ENCODE measurements around the gene MDK.

Gene MDK

DNA sequence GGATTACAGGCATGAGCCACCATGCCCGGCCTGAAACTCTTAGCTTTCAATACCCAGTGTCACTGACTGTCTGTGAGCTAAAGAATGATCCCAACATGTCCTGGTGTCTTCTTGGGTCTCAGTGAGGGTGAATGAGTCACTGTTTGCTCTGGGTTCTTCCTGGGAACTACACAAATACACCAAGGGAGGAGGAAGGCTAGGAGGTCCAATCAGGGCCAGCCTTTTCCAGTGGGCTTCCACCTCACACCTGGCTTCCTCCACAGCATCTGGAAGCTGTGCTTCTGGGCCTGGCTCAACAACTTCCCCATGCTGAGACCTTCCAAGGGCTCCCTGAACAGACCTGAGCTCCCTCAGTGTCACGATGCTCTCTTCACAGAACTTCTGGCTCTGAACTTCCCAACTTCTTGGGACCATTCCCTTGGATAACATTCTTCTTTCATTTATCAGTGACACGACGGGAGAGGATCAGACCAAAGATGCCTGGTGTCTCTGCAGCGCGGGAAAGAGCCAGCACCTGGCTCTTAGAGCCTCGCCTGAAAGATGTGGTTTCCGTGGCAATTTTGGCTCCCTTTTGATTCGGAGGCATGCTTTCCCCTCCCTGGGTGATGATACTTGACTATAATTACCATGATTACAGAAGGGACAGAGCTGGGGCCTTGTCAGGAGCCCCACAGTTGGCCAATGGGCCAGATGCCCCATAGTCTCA is 32.4 kb downstream of the MDK start:
- Histone ChIP-seq H3F3A (ENCODE audit: low read depth) (no peaks in the 10 kb centered on the region), H3K4me3 (ENCODE audit: low read length, poor library complexity, severe bottlenecking) (no peak overlapping the region), H3K4me1 (ENCODE audit: insufficient read depth, low read length, poor library complexity, severe bottlenecking) (no peaks in the 10 kb centered on the region), H3K79me2 (ENCODE audit: insufficient read depth, low read length) (no peaks in the 10 kb centered on the region), H3K9ac (ENCODE audit: low read depth, low read length, poor library complexity, severe bottlenecking) (no peak overlapping the region), H3K9me3 (ENCODE audit: insufficient read depth, low read depth, low read length) (no peaks in the 10 kb centered on the region), H3K36me3 (ENCODE audit: insufficient read depth, low read length) (peaks cover 51% of the 10 kb centered on the region; the same call in 1 of the 2 replicates), H3K9me2 (replicated peaks; ENCODE audit: low read depth, low read length) (no peaks in the 10 kb centered on the region), H4K20me1 (ENCODE audit: insufficient read depth, low read length, poor library complexity, severe bottlenecking) (no peaks in the 10 kb centered on the region), H2AFZ (ENCODE audit: low read length) (no peak overlapping the region), H3K4me2 (ENCODE audit: low read depth, low read length, poor library complexity, severe bottlenecking) (no peak overlapping the region), H3K27me3 (ENCODE audit: insufficient read depth, low read length, poor library complexity, severe bottlenecking) (no peaks in the 10 kb centered on the region)
- TF ChIP-seq, protein P1, sequence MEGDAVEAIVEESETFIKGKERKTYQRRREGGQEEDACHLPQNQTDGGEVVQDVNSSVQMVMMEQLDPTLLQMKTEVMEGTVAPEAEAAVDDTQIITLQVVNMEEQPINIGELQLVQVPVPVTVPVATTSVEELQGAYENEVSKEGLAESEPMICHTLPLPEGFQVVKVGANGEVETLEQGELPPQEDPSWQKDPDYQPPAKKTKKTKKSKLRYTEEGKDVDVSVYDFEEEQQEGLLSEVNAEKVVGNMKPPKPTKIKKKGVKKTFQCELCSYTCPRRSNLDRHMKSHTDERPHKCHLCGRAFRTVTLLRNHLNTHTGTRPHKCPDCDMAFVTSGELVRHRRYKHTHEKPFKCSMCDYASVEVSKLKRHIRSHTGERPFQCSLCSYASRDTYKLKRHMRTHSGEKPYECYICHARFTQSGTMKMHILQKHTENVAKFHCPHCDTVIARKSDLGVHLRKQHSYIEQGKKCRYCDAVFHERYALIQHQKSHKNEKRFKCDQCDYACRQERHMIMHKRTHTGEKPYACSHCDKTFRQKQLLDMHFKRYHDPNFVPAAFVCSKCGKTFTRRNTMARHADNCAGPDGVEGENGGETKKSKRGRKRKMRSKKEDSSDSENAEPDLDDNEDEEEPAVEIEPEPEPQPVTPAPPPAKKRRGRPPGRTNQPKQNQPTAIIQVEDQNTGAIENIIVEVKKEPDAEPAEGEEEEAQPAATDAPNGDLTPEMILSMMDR (conservative IDR thresholded peaks at IDR 0.05; ENCODE audit: low read length) = no peak
- no peak for TF ChIP-seq EZH2phosphoT487 (IDR thresholded peaks at IDR 0.05; ENCODE audit: borderline replicate concordance)

DNA sequence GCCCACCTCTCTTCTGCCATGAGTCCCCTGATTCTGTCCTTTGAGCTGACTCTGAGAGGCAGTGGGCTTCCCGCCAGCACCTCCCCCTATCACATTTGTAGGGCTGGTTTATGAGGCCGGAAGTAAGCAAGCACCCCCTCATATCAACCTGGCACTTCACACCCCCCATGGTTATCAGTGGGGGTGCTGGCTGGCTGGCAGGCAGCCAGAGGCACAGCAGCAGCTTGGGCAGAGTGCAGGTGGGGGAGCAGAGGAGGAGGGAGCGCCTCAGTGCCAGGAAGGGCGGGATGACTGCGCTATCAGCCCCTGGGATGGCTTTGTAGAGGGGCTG is 33.0 kb downstream of the MDK start:
- Histone ChIP-seq H3K36me3 (ENCODE audit: insufficient read depth, low read length) (peaks cover 47% of the 10 kb centered on the region; the same call in 1 of the 2 replicates), H3K4me2 (ENCODE audit: low read depth, low read length, poor library complexity, severe bottlenecking) (no peak overlapping the region), H4K20me1 (ENCODE audit: insufficient read depth, low read length, poor library complexity, severe bottlenecking) (no peaks in the 10 kb centered on the region), H3K79me2 (ENCODE audit: insufficient read depth, low read length) (no peaks in the 10 kb centered on the region), H3F3A (ENCODE audit: low read depth) (no peaks in the 10 kb centered on the region), H3K9me2 (replicated peaks; ENCODE audit: low read depth, low read length) (no peaks in the 10 kb centered on the region), H3K27me3 (ENCODE audit: insufficient read depth, low read length, poor library complexity, severe bottlenecking) (no peaks in the 10 kb centered on the region), H3K9ac (ENCODE audit: low read depth, low read length, poor library complexity, severe bottlenecking) (no peak overlapping the region), H3K4me3 (ENCODE audit: low read length, poor library complexity, severe bottlenecking) (no peak overlapping the region), H3K9me3 (ENCODE audit: insufficient read depth, low read depth, low read length) (no peaks in the 10 kb centered on the region), H3K4me1 (ENCODE audit: insufficient read depth, low read length, poor library complexity, severe bottlenecking) (peaks cover 4% of the 10 kb centered on the region), H2AFZ (ENCODE audit: low read length) (no peak overlapping the region)
- TF ChIP-seq, protein P1 (conservative IDR thresholded peaks at IDR 0.05; ENCODE audit: low read length) = no peak
- TF ChIP-seq EZH2phosphoT487 (IDR thresholded peaks at IDR 0.05; ENCODE audit: borderline replicate concordance) = no peak

DNA sequence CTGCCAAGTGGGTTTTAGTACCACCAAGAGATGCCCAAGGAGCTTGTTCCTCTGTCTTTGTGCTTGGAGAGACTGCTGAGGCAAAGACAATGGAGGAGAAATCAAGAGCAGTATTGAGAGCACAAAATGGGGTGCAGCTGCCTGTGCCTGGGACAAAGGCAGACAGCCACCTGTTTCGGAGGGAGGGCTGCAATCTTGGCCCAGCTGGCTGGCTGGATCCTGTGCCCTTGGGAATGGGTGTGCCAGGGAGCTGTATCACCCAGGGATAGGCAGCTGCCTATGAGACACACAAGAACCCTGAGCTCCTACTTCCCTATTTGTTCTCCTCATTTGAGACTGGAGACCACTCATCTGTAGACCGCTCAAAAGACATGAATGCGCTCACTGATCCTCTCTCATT is 33.4 kb downstream of the MDK start:
- no peaks in the 10 kb centered on the region for H4K20me1 ChIP-seq (ENCODE audit: insufficient read depth, low read length, poor library complexity, severe bottlenecking)

More for the DNA sequence above, 33.4 kb downstream of the MDK start:
- no peak for TF ChIP-seq EZH2phosphoT487 (IDR thresholded peaks at IDR 0.05; ENCODE audit: borderline replicate concordance)
- TF ChIP-seq, protein P1 (conservative IDR thresholded peaks at IDR 0.05; ENCODE audit: low read length) = no peak
- no peaks in the 10 kb centered on the region for H3K9me2 ChIP-seq (replicated peaks; ENCODE audit: low read depth, low read length)
- no peak overlapping the region for H2AFZ ChIP-seq (ENCODE audit: low read length)
- peaks cover 8% of the 10 kb centered on the region for H3K4me1 ChIP-seq (ENCODE audit: insufficient read depth, low read length, poor library complexity, severe bottlenecking)
- H3K36me3 ChIP-seq (ENCODE audit: insufficient read depth, low read length) = peaks cover 44% of the 10 kb centered on the region; the same call in 1 of the 2 replicates
- H3K4me3 ChIP-seq (ENCODE audit: low read length, poor library complexity, severe bottlenecking) = no peak overlapping the region
- no peaks in the 10 kb centered on the region for H3K79me2 ChIP-seq (ENCODE audit: insufficient read depth, low read length)
- no peak overlapping the region for H3K4me2 ChIP-seq (ENCODE audit: low read depth, low read length, poor library complexity, severe bottlenecking)
- no peaks in the 10 kb centered on the region for H3K9me3 ChIP-seq (ENCODE audit: insufficient read depth, low read depth, low read length)
- H3F3A ChIP-seq (ENCODE audit: low read depth) = no peaks in the 10 kb centered on the region
- no peak overlapping the region for H3K9ac ChIP-seq (ENCODE audit: low read depth, low read length, poor library complexity, severe bottlenecking)
- no peaks in the 10 kb centered on the region for H3K27me3 ChIP-seq (ENCODE audit: insufficient read depth, low read length, poor library complexity, severe bottlenecking)
